GM06990 (cell line): ENCODE measurements around the gene CENPL.
"Not testable (repeated sequence)": the region's sequence is repeated elsewhere in the genome, so short reads cannot be mapped to it uniquely, and the experiment has no call there.

ENCODE experiments used
- DNase-seq: peaks from one replicate; pipeline ENCODE4 v3.0.0-alpha.2; 2011; ENCODE audit not compliant: insufficient read length; ENCODE audit errors: extremely low read depth
- H3K27me3 ChIP-seq: replicated peaks from 2 replicates; pipeline ENCODE4 v1.6.0; 2011; ENCODE audit warnings: low read length; ENCODE audit not compliant: control insufficient read depth, insufficient read depth
- H3K36me3 ChIP-seq: 2 replicates; pipeline ENCODE4 v1.5.1; 2011; ENCODE audit warnings: low read length; ENCODE audit not compliant: control insufficient read depth, insufficient read depth
- H3K4me3 ChIP-seq: replicated peaks from 2 replicates; pipeline ENCODE4 v1.5.1; 2011; ENCODE audit warnings: low read depth, mild to moderate bottlenecking, control low read depth, low read length
- CTCF ChIP-seq: IDR thresholded peaks from 2 replicates; pipeline ENCODE4 v1.5.1; 2011; ENCODE audit warnings: low read length, control low read depth, mild to moderate bottlenecking, inconsistent platforms; ENCODE audit not compliant: insufficient read depth, poor library complexity, severe bottlenecking

CENPL gene

GRCh38 chr1:173861731-173862145 is 37.1 kb upstream of the CENPL start:
- no peak for DNase-seq
- TF ChIP-seq CTCF, result no peak
- H3K36me3 ChIP-seq, result peaks cover 14% of the 10 kb centered on the region
- H3K4me3 ChIP-seq, result no peak overlapping the region
- H3K27me3 ChIP-seq, result no peaks in the 10 kb centered on the region

GRCh38 chr1:173860065-173860464 is 35.4 kb upstream of the CENPL start:
- Histone ChIP-seq H3K4me3 (no peak overlapping the region), H3K27me3 (no peaks in the 10 kb centered on the region), H3K36me3 (peaks cover 9% of the 10 kb centered on the region)
- DNase-seq, result no peak
- TF ChIP-seq CTCF, result no peak

- not testable (repeated sequence) for H3K4me3 ChIP-seq, H3K36me3 ChIP-seq, H3K27me3 ChIP-seq, DNase-seq
Observed at GRCh38 chr1:173859547-173859946, 34.9 kb upstream of the CENPL start.

GRCh38 chr1:173857363-173857917 is 32.8 kb upstream of the CENPL start:
- Histone ChIP-seq H3K36me3 (peaks cover 4% of the 10 kb centered on the region), H3K27me3 (no peaks in the 10 kb centered on the region), H3K4me3 (no peak overlapping the region)
- DNase-seq, result no peak
- TF ChIP-seq CTCF, result no peak

DNA sequence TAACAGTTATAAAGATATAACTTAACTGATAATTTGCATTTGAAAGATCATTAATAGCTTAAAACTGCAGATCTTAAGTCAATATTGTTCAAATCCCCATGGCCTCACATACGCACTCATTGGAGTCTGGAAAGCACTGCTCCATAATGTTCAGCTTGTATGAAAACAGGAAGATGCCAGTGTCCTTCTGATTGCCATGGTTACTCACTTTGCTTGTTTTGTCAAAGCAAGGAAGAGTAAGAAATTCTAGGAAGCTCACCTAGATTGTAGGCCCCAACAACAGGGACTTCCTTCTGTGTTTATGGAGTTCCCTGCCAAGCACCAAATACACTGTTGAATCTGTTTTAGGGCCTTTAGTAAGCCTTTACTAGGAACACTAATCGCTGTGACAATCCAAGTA is 32.2 kb upstream of the CENPL start:
- Histone ChIP-seq H3K36me3 (peaks cover 4% of the 10 kb centered on the region), H3K4me3 (no peak overlapping the region), H3K27me3 (no peaks in the 10 kb centered on the region)
- no peak for DNase-seq
- no peak for TF ChIP-seq CTCF

GRCh38 chr1:173856014-173856413 is 31.3 kb upstream of the CENPL start:
- Histone ChIP-seq H3K36me3 (peaks cover 4% of the 10 kb centered on the region), H3K27me3 (no peaks in the 10 kb centered on the region), H3K4me3 (no peak overlapping the region)
- DNase-seq, result no peak
- no peak for TF ChIP-seq CTCF
